ENCODE results near the gene LGR5.

The LGR5 gene

GRCh38 chr12:71449373-71450070 is 9.9 kb downstream of the LGR5 start:
- Histone ChIP-seq H3K27me3 (ENCODE audit: control insufficient read depth in 2 of 2, insufficient read depth in 2 of 2, low read length in 2 of 2) (no peaks in the 10 kb centered on the region), H3K9me3 (ENCODE audit: control insufficient read depth in 2 of 2, low read length in 2 of 2) (no peaks in the 10 kb centered on the region), H3K4me3 (ENCODE audit: low read length in 2 of 2) (no peak overlapping the region), H3K9ac (ENCODE audit: low read depth in 1 of 2, low read length in 2 of 2) (no peak overlapping the region), H3K36me3 (ENCODE audit: control insufficient read depth in 2 of 2, insufficient read depth in 2 of 2, low read length in 2 of 2) (no peaks in the 10 kb centered on the region), H3K4me1 (ENCODE audit: control insufficient read depth in 2 of 2, insufficient read depth in 2 of 2, low read length in 2 of 2) (no peaks in the 10 kb centered on the region), H3K27ac (ENCODE audit: low read depth in 2 of 2, low read length in 2 of 2) (no peak overlapping the region)

- Histone ChIP-seq H3K9me3 (ENCODE audit: control insufficient read depth in 2 of 2, low read length in 2 of 2) (no peaks in the 10 kb centered on the region), H3K9ac (ENCODE audit: low read depth in 1 of 2, low read length in 2 of 2) (no peak overlapping the region), H3K27ac (ENCODE audit: low read depth in 2 of 2, low read length in 2 of 2) (no peak overlapping the region), H3K4me1 (ENCODE audit: control insufficient read depth in 2 of 2, insufficient read depth in 2 of 2, low read length in 2 of 2) (no peaks in the 10 kb centered on the region), H3K36me3 (ENCODE audit: control insufficient read depth in 2 of 2, insufficient read depth in 2 of 2, low read length in 2 of 2) (no peaks in the 10 kb centered on the region), H3K27me3 (ENCODE audit: control insufficient read depth in 2 of 2, insufficient read depth in 2 of 2, low read length in 2 of 2) (no peaks in the 10 kb centered on the region), H3K4me3 (ENCODE audit: low read length in 2 of 2) (no peak overlapping the region)
These were observed 12.4 kb downstream of the LGR5 start for GRCh38 chr12:71452006-71452405.

- Histone ChIP-seq H3K9me3 (ENCODE audit: control insufficient read depth in 2 of 2, low read length in 2 of 2) (no peaks in the 10 kb centered on the region), H3K4me3 (ENCODE audit: low read length in 2 of 2) (no peak overlapping the region), H3K9ac (ENCODE audit: low read depth in 1 of 2, low read length in 2 of 2) (no peak overlapping the region), H3K4me1 (ENCODE audit: control insufficient read depth in 2 of 2, insufficient read depth in 2 of 2, low read length in 2 of 2) (no peaks in the 10 kb centered on the region), H3K36me3 (ENCODE audit: control insufficient read depth in 2 of 2, insufficient read depth in 2 of 2, low read length in 2 of 2) (no peaks in the 10 kb centered on the region), H3K27ac (ENCODE audit: low read depth in 2 of 2, low read length in 2 of 2) (no peak overlapping the region), H3K27me3 (ENCODE audit: control insufficient read depth in 2 of 2, insufficient read depth in 2 of 2, low read length in 2 of 2) (no peaks in the 10 kb centered on the region)
These were observed 15.6 kb downstream of the LGR5 start for GRCh38 chr12:71455028-71455737.

GRCh38 chr12:71456316-71456715 is 16.7 kb downstream of the LGR5 start:
- H3K4me1 ChIP-seq (ENCODE audit: control insufficient read depth in 2 of 2, insufficient read depth in 2 of 2, low read length in 2 of 2): no peaks in the 10 kb centered on the region
- no peak overlapping the region for H3K4me3 ChIP-seq (ENCODE audit: low read length in 2 of 2)
- H3K9ac ChIP-seq (ENCODE audit: low read depth in 1 of 2, low read length in 2 of 2): no peak overlapping the region
- H3K27me3 ChIP-seq (ENCODE audit: control insufficient read depth in 2 of 2, insufficient read depth in 2 of 2, low read length in 2 of 2): no peaks in the 10 kb centered on the region
- H3K9me3 ChIP-seq (ENCODE audit: control insufficient read depth in 2 of 2, low read length in 2 of 2): no peaks in the 10 kb centered on the region
- H3K36me3 ChIP-seq (ENCODE audit: control insufficient read depth in 2 of 2, insufficient read depth in 2 of 2, low read length in 2 of 2): no peaks in the 10 kb centered on the region
- H3K27ac ChIP-seq (ENCODE audit: low read depth in 2 of 2, low read length in 2 of 2): no peak overlapping the region

- no peaks in the 10 kb centered on the region for H3K36me3 ChIP-seq (ENCODE audit: control insufficient read depth in 2 of 2, insufficient read depth in 2 of 2, low read length in 2 of 2)
- no peak overlapping the region for H3K9ac ChIP-seq (ENCODE audit: low read depth in 1 of 2, low read length in 2 of 2)
- H3K4me1 ChIP-seq (ENCODE audit: control insufficient read depth in 2 of 2, insufficient read depth in 2 of 2, low read length in 2 of 2): no peaks in the 10 kb centered on the region
- H3K27me3 ChIP-seq (ENCODE audit: control insufficient read depth in 2 of 2, insufficient read depth in 2 of 2, low read length in 2 of 2): no peaks in the 10 kb centered on the region
- H3K27ac ChIP-seq (ENCODE audit: low read depth in 2 of 2, low read length in 2 of 2): no peak overlapping the region
- H3K9me3 ChIP-seq (ENCODE audit: control insufficient read depth in 2 of 2, low read length in 2 of 2): no peaks in the 10 kb centered on the region
- no peak overlapping the region for H3K4me3 ChIP-seq (ENCODE audit: low read length in 2 of 2)
These were observed 17.4 kb downstream of the LGR5 start for GRCh38 chr12:71456990-71457389.

- Histone ChIP-seq H3K9me3 (ENCODE audit: control insufficient read depth in 2 of 2, low read length in 2 of 2) (no peaks in the 10 kb centered on the region), H3K36me3 (ENCODE audit: control insufficient read depth in 2 of 2, insufficient read depth in 2 of 2, low read length in 2 of 2) (no peaks in the 10 kb centered on the region), H3K27ac (ENCODE audit: low read depth in 2 of 2, low read length in 2 of 2) (no peak overlapping the region), H3K4me1 (ENCODE audit: control insufficient read depth in 2 of 2, insufficient read depth in 2 of 2, low read length in 2 of 2) (no peaks in the 10 kb centered on the region), H3K27me3 (ENCODE audit: control insufficient read depth in 2 of 2, insufficient read depth in 2 of 2, low read length in 2 of 2) (no peaks in the 10 kb centered on the region), H3K9ac (ENCODE audit: low read depth in 1 of 2, low read length in 2 of 2) (no peak overlapping the region), H3K4me3 (ENCODE audit: low read length in 2 of 2) (no peak overlapping the region)
These were observed 20.7 kb downstream of the LGR5 start for GRCh38 chr12:71460318-71460717.

GRCh38 chr12:71460850-71461609 is 21.4 kb downstream of the LGR5 start:
- Histone ChIP-seq H3K27ac (ENCODE audit: low read depth in 2 of 2, low read length in 2 of 2) (no peak overlapping the region), H3K4me3 (ENCODE audit: low read length in 2 of 2) (no peak overlapping the region), H3K9me3 (ENCODE audit: control insufficient read depth in 2 of 2, low read length in 2 of 2) (no peaks in the 10 kb centered on the region), H3K9ac (ENCODE audit: low read depth in 1 of 2, low read length in 2 of 2) (no peak overlapping the region), H3K4me1 (ENCODE audit: control insufficient read depth in 2 of 2, insufficient read depth in 2 of 2, low read length in 2 of 2) (no peaks in the 10 kb centered on the region), H3K36me3 (ENCODE audit: control insufficient read depth in 2 of 2, insufficient read depth in 2 of 2, low read length in 2 of 2) (no peaks in the 10 kb centered on the region), H3K27me3 (ENCODE audit: control insufficient read depth in 2 of 2, insufficient read depth in 2 of 2, low read length in 2 of 2) (no peaks in the 10 kb centered on the region)

- Histone ChIP-seq H3K9ac (ENCODE audit: low read depth in 1 of 2, low read length in 2 of 2) (no peak overlapping the region), H3K36me3 (ENCODE audit: control insufficient read depth in 2 of 2, insufficient read depth in 2 of 2, low read length in 2 of 2) (no peaks in the 10 kb centered on the region), H3K4me1 (ENCODE audit: control insufficient read depth in 2 of 2, insufficient read depth in 2 of 2, low read length in 2 of 2) (no peaks in the 10 kb centered on the region), H3K9me3 (ENCODE audit: control insufficient read depth in 2 of 2, low read length in 2 of 2) (no peaks in the 10 kb centered on the region), H3K4me3 (ENCODE audit: low read length in 2 of 2) (no peak overlapping the region), H3K27ac (ENCODE audit: low read depth in 2 of 2, low read length in 2 of 2) (no peak overlapping the region), H3K27me3 (ENCODE audit: control insufficient read depth in 2 of 2, insufficient read depth in 2 of 2, low read length in 2 of 2) (no peaks in the 10 kb centered on the region)
These were observed 22.3 kb downstream of the LGR5 start for GRCh38 chr12:71461787-71462328.

GRCh38 chr12:71465796-71466195 is 26.2 kb downstream of the LGR5 start:
- Histone ChIP-seq H3K27me3 (ENCODE audit: control insufficient read depth in 2 of 2, insufficient read depth in 2 of 2, low read length in 2 of 2) (no peaks in the 10 kb centered on the region), H3K4me1 (ENCODE audit: control insufficient read depth in 2 of 2, insufficient read depth in 2 of 2, low read length in 2 of 2) (no peaks in the 10 kb centered on the region)

GRCh38 chr12:71469258-71469750 is 29.7 kb downstream of the LGR5 start:
- H3K36me3 ChIP-seq (ENCODE audit: control insufficient read depth in 2 of 2, insufficient read depth in 2 of 2, low read length in 2 of 2): no peaks in the 10 kb centered on the region
- no peaks in the 10 kb centered on the region for H3K27me3 ChIP-seq (ENCODE audit: control insufficient read depth in 2 of 2, insufficient read depth in 2 of 2, low read length in 2 of 2)
- H3K27ac ChIP-seq (ENCODE audit: low read depth in 2 of 2, low read length in 2 of 2): no peak overlapping the region
- H3K4me1 ChIP-seq (ENCODE audit: control insufficient read depth in 2 of 2, insufficient read depth in 2 of 2, low read length in 2 of 2): no peaks in the 10 kb centered on the region
- H3K9ac ChIP-seq (ENCODE audit: low read depth in 1 of 2, low read length in 2 of 2): no peak overlapping the region
- no peak overlapping the region for H3K4me3 ChIP-seq (ENCODE audit: low read length in 2 of 2)
- no peaks in the 10 kb centered on the region for H3K9me3 ChIP-seq (ENCODE audit: control insufficient read depth in 2 of 2, low read length in 2 of 2)

More at GRCh38 chr12:71465796-71466195, 26.2 kb downstream of the LGR5 start:
- no peaks in the 10 kb centered on the region for H3K9me3 ChIP-seq (ENCODE audit: control insufficient read depth in 2 of 2, low read length in 2 of 2)
- H3K36me3 ChIP-seq (ENCODE audit: control insufficient read depth in 2 of 2, insufficient read depth in 2 of 2, low read length in 2 of 2): no peaks in the 10 kb centered on the region
- no peak overlapping the region for H3K27ac ChIP-seq (ENCODE audit: low read depth in 2 of 2, low read length in 2 of 2)
- H3K9ac ChIP-seq (ENCODE audit: low read depth in 1 of 2, low read length in 2 of 2): no peak overlapping the region
- H3K4me3 ChIP-seq (ENCODE audit: low read length in 2 of 2): no peak overlapping the region
